Lung (tissue), 12 donors: ENCODE measurements around the gene NBEAL2. TPM values are rescaled to one million over a fixed set of nuclear protein-coding genes. Genes with fewer than 3 reads are reported as not detected.
A peak's percentile ranks its signal among the peaks of the same experiment; 100 is the strongest.

Experiments
- ATAC-seq: fragments of 200-7000 bp; cut with Tn5 transposase; one replicate; pipeline ENCODE4 v1.9.1; 2020; ENCODE audit warnings: moderate number of reproducible peaks; ENCODE audit not compliant: insufficient read depth, low FRiP score
- DNase-seq, 3 donors: peaks; one replicate each; pipeline ENCODE4 v3.0.0-alpha.2; 2013 to 2017
- H3K27ac ChIP-seq, 2 donors: one replicate each; pipeline ENCODE4 v1.5.1; 2013; ENCODE audit warnings: mild to moderate bottlenecking in 2 of 2, moderate library complexity in 2 of 2, control low read depth in 1 of 2, inconsistent platforms in 1 of 2, low read depth in 1 of 2, low read length in 1 of 2
- H3K27me3 ChIP-seq, 3 donors: one replicate each; pipeline ENCODE4 v1.5.1; 2013; ENCODE audit warnings: low read length in 2 of 3; ENCODE audit not compliant: control insufficient read depth in 3 of 3, insufficient read depth in 3 of 3
- H3K36me3 ChIP-seq, 4 donors: one replicate each; pipeline ENCODE4 v1.5.1; 2013; ENCODE audit warnings: low read length in 4 of 4, mild to moderate bottlenecking in 1 of 4, moderate library complexity in 1 of 4; ENCODE audit not compliant: control insufficient read depth in 4 of 4, insufficient read depth in 4 of 4
- H3K4me1 ChIP-seq, 5 donors: one replicate each; pipeline ENCODE4 v1.5.1; 2013; ENCODE audit warnings: low read length in 5 of 5, mild to moderate bottlenecking in 2 of 5, moderate library complexity in 1 of 5; ENCODE audit not compliant: control insufficient read depth in 5 of 5, insufficient read depth in 5 of 5
- H3K4me3 ChIP-seq: one replicate; pipeline ENCODE4 v1.5.1; 2013; ENCODE audit warnings: mild to moderate bottlenecking, control low read depth, moderate library complexity
- H3K9ac ChIP-seq, 2 donors: one replicate each; pipeline ENCODE4 v1.5.1; 2013; ENCODE audit warnings: low read length in 2 of 2, control low read depth in 1 of 2; ENCODE audit not compliant: insufficient read depth in 1 of 2
- H3K9me3 ChIP-seq, 4 donors: one replicate each; pipeline ENCODE4 v1.5.1; 2013; ENCODE audit warnings: low read length in 3 of 4, mild to moderate bottlenecking in 1 of 4, moderate library complexity in 1 of 4; ENCODE audit not compliant: control insufficient read depth in 4 of 4, insufficient read depth in 3 of 4
- CTCF ChIP-seq: IDR thresholded peaks from 2 replicates; pipeline ENCODE4 v1.5.1; 2012; ENCODE audit warnings: mild to moderate bottlenecking; ENCODE audit errors: control extremely low read depth, extremely low read depth
- WGBS, 2 donors: extraction: QIAGEN DNeasy Blood & Tissue Kit; methylation state at CpG; one replicate each; pipeline ENCODE4 v1.1.7; 2013; 5-methylcytosine and 5-hydroxymethylcytosine counted together
- polyA plus RNA-seq, 2 donors: library from polyadenylated mRNA; stranded (reverse); fragments of 200-250 nt; gene quantifications; one replicate each; pipeline ENCODE4 v1.2.1, GENCODE V29; 2013
- total RNA-seq, 2 donors: library from RNA; depleted of rRNA in 1 of 2; stranded (reverse); fragments of >200 nt in 1 of 2; gene quantifications; one replicate each; pipeline ENCODE4 v1.2.1, GENCODE V29; 2014 to 2021
- donor health status: control.
- donor health status: control.
- donor health status: Bipolar disorder and iron deficiency.
- donor health status: healthy.
- donor health status: DM: yes; HTN: yes; CAD: no.

Gene NBEAL2
- total and polyA plus RNA-seq, 4 donors, result 64.4 to 191 (median 136) TPM

DNA sequence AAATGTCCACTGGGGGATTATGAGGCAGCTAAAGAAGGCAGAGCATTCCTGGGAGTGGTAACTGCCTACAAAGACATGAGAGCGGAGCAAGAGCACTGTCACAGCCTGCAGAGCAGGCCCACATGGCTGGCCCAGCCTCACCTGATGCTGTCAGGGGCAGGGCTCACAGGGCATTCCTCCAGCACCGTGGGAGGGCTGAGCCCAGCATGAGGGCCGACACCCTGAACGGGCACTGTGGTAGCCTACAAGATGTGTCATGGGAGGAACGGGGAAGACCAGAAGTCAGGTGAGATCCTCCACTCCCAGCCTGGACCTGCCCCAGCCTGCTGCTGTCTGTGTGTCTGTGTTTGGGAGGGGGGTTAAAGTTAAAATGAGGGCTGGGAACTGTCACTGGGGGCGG is 33.0 kb upstream of the NBEAL2 start:
- no peak for TF ChIP-seq CTCF
- peak overlapping the region; percentile 80 to 94 for H3K27ac ChIP-seq
- peaks cover 12 to 57% (median 50%) of the 10 kb centered on the region in 5 donors for H3K4me1 ChIP-seq
- ATAC-seq (no peak), DNase-seq (no peak)
- WGBS, 2 donors, result 70 to 84% methylated on average over 6 of the region's 6 CpGs
- no peaks in the 10 kb centered on the region for H3K9me3 ChIP-seq
- no peak overlapping the region for H3K9ac ChIP-seq
- H3K27me3 ChIP-seq, result no peaks in the 10 kb centered on the region
- H3K36me3 ChIP-seq, result peaks cover 0 to 12% (median 3%) of the 10 kb centered on the region in 4 donors
- no peak overlapping the region for H3K4me3 ChIP-seq

DNA sequence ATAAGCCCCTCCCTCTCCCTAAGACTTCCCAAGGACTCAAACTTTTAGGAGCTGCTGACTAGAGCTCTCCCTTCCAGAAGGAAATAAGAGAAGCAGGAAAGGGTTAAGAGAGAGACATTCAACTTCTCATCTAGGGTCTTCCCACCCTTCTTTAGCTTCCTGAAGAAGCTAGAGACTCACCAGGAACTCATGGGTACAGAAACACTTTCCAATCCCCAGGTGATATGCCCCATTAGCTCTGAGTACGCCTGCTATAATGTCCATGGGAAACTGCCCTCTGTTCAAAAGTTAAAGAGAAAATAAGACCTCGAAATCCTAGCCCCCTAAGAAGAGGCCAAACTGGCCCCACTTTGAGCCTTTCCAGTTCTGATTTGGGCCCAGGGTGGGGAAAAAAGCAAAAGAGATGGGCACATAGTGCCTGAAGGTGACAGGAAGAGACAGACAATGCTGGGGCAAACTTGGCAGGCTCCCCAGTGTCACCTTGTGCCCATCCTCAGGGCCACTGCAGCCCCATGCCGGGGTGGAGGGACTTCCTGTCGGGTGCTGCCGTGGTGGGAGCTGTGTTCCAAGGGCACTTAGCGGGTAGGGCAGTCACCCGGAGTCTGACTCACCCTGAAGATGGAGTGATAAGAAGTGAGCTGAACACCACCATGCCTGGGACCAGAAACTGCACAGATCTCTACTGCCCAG is 32.5 kb upstream of the NBEAL2 start:
- H3K4me1 ChIP-seq, result peaks cover 12 to 58% (median 50%) of the 10 kb centered on the region in 5 donors
- TF ChIP-seq CTCF, result no peak
- H3K9me3 ChIP-seq, result no peaks in the 10 kb centered on the region
- DNase-seq (no peak), ATAC-seq (no peak)
- peak overlapping the region; percentile 80 to 94 for H3K27ac ChIP-seq
- H3K4me3 ChIP-seq, result no peak overlapping the region
- WGBS, 2 donors, result 30 to 32% methylated on average over 7 of the region's 7 CpGs
- no peak overlapping the region for H3K9ac ChIP-seq
- H3K27me3 ChIP-seq, result no peaks in the 10 kb centered on the region
- H3K36me3 ChIP-seq, result peaks cover 0 to 7% (median 3%) of the 10 kb centered on the region in 4 donors

DNA sequence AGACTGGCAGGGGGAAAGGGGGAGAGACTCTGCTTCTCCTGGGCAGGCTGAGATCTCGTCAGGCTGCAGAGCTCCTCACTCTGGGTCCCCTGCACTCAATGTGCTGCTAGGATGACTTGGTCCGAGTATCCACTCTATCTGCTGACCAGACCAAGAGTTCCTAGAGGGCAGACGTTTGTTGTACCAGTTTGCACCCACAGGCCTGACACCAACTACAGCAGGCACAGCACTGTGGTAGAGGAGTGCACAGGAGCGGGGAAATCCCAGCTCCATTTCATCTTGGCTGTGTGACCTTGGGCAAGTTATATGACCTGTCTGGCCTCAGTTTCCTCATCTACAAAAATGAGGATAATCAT is 31.9 kb upstream of the NBEAL2 start:
- no peak for TF ChIP-seq CTCF
- Histone ChIP-seq H3K9me3 (no peaks in the 10 kb centered on the region), H3K27ac (peak overlapping the region; percentile 80 to 94), H3K4me3 (no peak overlapping the region), H3K9ac (no peak overlapping the region), H3K4me1 (peaks cover 12 to 58% (median 46%) of the 10 kb centered on the region in 5 donors), H3K36me3 (peaks cover 0 to 7% (median 3%) of the 10 kb centered on the region in 4 donors), H3K27me3 (no peaks in the 10 kb centered on the region)
- no peak for ATAC-seq
- 64 to 69% methylated on average over 4 of the region's 4 CpGs for WGBS, 2 donors
- DNase-seq, result no peak
